A673 (cell line): Measurements from ENCODE around the gene A3GALT2. TPM values are rescaled to one million over a fixed set of nuclear protein-coding genes. Genes with fewer than 3 reads are reported as not detected.
"Not testable (repeated sequence)": the region's sequence is repeated elsewhere in the genome, so short reads cannot be mapped to it uniquely, and the experiment has no call there.

Experiments
- BruUV-seq: library from RNA; stranded (reverse); fragments of 400-500 nt; replicated peaks from 2 replicates; lab custom pipeline; 2021; lab: Mats Ljungman, UMichigan
- CTCF ChIA-PET: fragments of 300-600 bp; sonication (Branson Sonifier 250); formaldehyde crosslinking; loops from one replicate; lab custom pipeline; 2022; ENCODE audit warnings: antibody characterized with exemption; lab: Charles Lee
- POLR2A ChIA-PET: fragments of 300-600 bp; sonication (Branson Sonifier 250); formaldehyde crosslinking; loops from one replicate; lab custom pipeline; 2022; ENCODE audit warnings: antibody characterized with exemption; ENCODE audit not compliant: low non-redundant PET; lab: Charles Lee
- DNase-seq: peaks from one replicate; pipeline ENCODE4 v3.0.0-alpha.2; 2015; ENCODE audit warnings: low spot score
- H3K27ac ChIP-seq: fragments of 200-600 bp; sonication (generic); 2 replicates; pipeline ENCODE4 v1.5.1; 2016; ENCODE audit warnings: mixed run types, low read depth, mild to moderate bottlenecking, mixed read lengths, antibody characterized with exemption, low read length; ENCODE audit not compliant: poor library complexity, severe bottlenecking
- H3K27me3 ChIP-seq: fragments of 200-600 bp; sonication (generic); replicated peaks from 2 replicates; pipeline ENCODE4 v1.6.1; 2017; ENCODE audit warnings: mixed run types, low read depth, mild to moderate bottlenecking, mixed read lengths, antibody characterized with exemption, low read length; ENCODE audit not compliant: insufficient read depth, poor library complexity
- H3K36me3 ChIP-seq: fragments of 200-600 bp; sonication (generic); 2 replicates; pipeline ENCODE4 v1.6.1; 2016; ENCODE audit warnings: mixed run types, mild to moderate bottlenecking, mixed read lengths, antibody characterized with exemption, low read length; ENCODE audit not compliant: insufficient read depth, poor library complexity, severe bottlenecking
- H3K4me1 ChIP-seq: fragments of 200-600 bp; sonication (generic); 2 replicates; pipeline ENCODE4 v1.6.1; 2017; ENCODE audit warnings: mixed run types, mild to moderate bottlenecking, mixed read lengths, antibody characterized with exemption, low read length; ENCODE audit not compliant: insufficient read depth, poor library complexity, severe bottlenecking
- H3K4me3 ChIP-seq: fragments of 200-600 bp; sonication (generic); 2 replicates; pipeline ENCODE4 v1.5.1; 2016; ENCODE audit warnings: low read depth, mixed run types, mild to moderate bottlenecking, mixed read lengths, low read length; ENCODE audit not compliant: poor library complexity, severe bottlenecking
- H3K9me3 ChIP-seq: fragments of 200-600 bp; sonication (generic); 2 replicates; pipeline ENCODE4 v1.6.1; 2016; ENCODE audit warnings: mixed run types, low read depth, mild to moderate bottlenecking, mixed read lengths, antibody characterized with exemption, low read length; ENCODE audit not compliant: poor library complexity, severe bottlenecking
- EZH2 ChIP-seq: fragments of 200-600 bp; sonication (generic); IDR thresholded peaks from 2 replicates; pipeline ENCODE4 v1.6.1; 2017; ENCODE audit warnings: borderline replicate concordance, low read depth, mild to moderate bottlenecking, mixed read lengths, antibody characterized with exemption, low read length; ENCODE audit not compliant: poor library complexity, severe bottlenecking
- intact Hi-C: fragments of 100-400 bp; cut with micrococcal nuclease; formaldehyde crosslinking; loops from one replicate; pipeline ENCODE4 v1.10.0; 2022; ENCODE audit not compliant: unreplicated experiment
- total RNA-seq: library from RNA; stranded (reverse); gene quantifications from 2 replicates; pipeline ENCODE4 v1.2.3, GENCODE V29; 2021
- TF ChIP-seq, protein P1 (sequence below): fragments of 300-800, 200-600 bp; sonication (generic); conservative IDR thresholded peaks from 2 replicates; pipeline ENCODE4 v1.5.1; 2017; ENCODE audit warnings: low read depth, mild to moderate bottlenecking, antibody characterized with exemption, low read length, moderate library complexity, mixed read lengths

A3GALT2 gene
- total RNA-seq, 1 experiment from 2014 or later, result 0.39 TPM

GRCh38 chr1:33310702-33311101 lies 10.2 kb downstream of the A3GALT2 start:
- H3K27me3 ChIP-seq, result no peaks in the 10 kb centered on the region
- H3K4me1 ChIP-seq, result peaks cover 5% of the 10 kb centered on the region
- H3K36me3 ChIP-seq, result no peaks in the 10 kb centered on the region
- H3K9me3 ChIP-seq, result no peaks in the 10 kb centered on the region
- no peak for DNase-seq
- intact Hi-C loops, result no loop called here
- BruUV-seq, result no TSS peak
- CTCF ChIA-PET, result no interaction called here
- H3K4me3 ChIP-seq, result no peak overlapping the region
- TF ChIP-seq, protein P1, sequence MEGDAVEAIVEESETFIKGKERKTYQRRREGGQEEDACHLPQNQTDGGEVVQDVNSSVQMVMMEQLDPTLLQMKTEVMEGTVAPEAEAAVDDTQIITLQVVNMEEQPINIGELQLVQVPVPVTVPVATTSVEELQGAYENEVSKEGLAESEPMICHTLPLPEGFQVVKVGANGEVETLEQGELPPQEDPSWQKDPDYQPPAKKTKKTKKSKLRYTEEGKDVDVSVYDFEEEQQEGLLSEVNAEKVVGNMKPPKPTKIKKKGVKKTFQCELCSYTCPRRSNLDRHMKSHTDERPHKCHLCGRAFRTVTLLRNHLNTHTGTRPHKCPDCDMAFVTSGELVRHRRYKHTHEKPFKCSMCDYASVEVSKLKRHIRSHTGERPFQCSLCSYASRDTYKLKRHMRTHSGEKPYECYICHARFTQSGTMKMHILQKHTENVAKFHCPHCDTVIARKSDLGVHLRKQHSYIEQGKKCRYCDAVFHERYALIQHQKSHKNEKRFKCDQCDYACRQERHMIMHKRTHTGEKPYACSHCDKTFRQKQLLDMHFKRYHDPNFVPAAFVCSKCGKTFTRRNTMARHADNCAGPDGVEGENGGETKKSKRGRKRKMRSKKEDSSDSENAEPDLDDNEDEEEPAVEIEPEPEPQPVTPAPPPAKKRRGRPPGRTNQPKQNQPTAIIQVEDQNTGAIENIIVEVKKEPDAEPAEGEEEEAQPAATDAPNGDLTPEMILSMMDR, result no peak
- TF ChIP-seq EZH2, result no peak
- H3K27ac ChIP-seq, result no peak overlapping the region
- POLR2A ChIA-PET, result no interaction called here

DNA sequence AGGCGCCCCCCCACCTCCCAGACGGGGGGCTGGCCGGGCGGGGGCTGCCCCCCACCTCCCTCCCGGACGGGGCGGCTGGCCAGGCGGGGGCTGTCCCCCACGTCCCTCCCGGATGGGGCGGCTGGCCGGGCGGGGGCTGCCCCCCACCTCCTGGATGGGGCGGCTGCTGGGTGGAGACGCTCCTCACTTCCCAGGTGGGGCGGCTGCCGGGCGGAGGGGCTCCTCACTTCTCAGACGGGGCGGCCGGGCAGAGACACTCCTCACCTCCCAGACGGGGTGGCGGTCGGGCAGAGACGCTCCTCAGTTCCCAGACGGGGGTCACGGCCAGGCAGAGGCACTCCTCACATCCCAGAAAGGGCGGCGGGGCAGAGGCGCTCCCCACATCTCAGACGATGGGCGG lies 11.5 kb downstream of the A3GALT2 start:
- POLR2A ChIA-PET, H3K36me3 ChIP-seq, H3K9me3 ChIP-seq, H3K4me3 ChIP-seq, H3K27me3 ChIP-seq, BruUV-seq, intact Hi-C loops, CTCF ChIA-PET, H3K4me1 ChIP-seq, H3K27ac ChIP-seq, DNase-seq: not testable (repeated sequence)

GRCh38 chr1:33307494-33307864 lies 13.4 kb downstream of the A3GALT2 start:
- H3K27ac ChIP-seq, result no peak overlapping the region
- no peaks in the 10 kb centered on the region for H3K9me3 ChIP-seq
- ChIA-PET POLR2A (no interaction called here), CTCF (no interaction called here)
- no TSS peak for BruUV-seq
- no peaks in the 10 kb centered on the region for H3K27me3 ChIP-seq
- H3K4me3 ChIP-seq, result no peak overlapping the region
- intact Hi-C loops, result no loop called here
- no peaks in the 10 kb centered on the region for H3K36me3 ChIP-seq
- no peak for DNase-seq
- TF ChIP-seq EZH2, result no peak
- TF ChIP-seq, protein P1, result no peak
- H3K4me1 ChIP-seq, result no peaks in the 10 kb centered on the region

DNA sequence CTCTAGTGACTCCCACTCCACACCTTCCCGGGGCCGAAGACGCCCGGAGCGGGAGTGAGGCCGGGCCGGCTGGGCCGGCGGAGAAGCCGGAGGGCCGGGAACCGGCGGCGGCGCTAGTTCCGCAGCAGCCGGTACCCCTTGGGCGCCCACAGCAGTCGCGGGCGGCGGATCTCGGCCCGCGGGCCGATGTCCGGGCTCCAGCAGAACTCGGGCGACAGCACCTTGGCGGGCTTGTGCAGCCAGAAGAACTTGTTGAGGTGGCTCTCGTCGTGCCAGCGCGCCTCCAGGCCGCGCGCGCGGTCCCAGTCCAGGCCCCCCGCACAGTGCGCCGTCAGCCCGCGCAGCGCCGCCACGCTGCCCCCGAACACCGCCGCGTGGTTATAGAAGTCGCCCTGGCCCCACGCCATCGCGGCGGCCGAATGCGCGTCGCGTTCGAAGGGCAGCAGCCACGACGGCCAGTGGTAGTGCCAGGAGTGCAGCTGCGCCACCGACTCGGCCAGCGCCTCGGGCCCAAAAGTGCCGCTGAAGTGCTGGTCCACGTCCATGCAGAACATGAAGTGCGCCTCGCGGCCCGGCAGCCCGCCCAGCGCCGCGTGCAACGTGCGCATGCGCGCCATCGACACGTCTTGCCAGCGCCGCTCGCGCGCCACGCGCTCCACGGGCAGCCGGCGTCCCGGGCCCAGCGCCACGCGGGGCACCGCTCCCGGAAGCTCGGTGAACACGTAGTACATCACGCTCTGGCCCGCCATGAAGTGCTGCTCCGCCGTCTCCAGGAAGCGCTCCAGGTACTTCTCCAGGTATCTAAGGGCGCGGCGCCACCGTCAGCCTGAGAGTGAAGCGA lies 14.0 kb downstream of the A3GALT2 start:
- TF ChIP-seq EZH2, result no peak
- TF ChIP-seq, protein P1, result no peak
- intact Hi-C loops, result no loop called here
- POLR2A ChIA-PET, result no interaction called here
- Histone ChIP-seq H3K27ac (no peak overlapping the region), H3K36me3 (no peaks in the 10 kb centered on the region), H3K4me3 (no peak overlapping the region), H3K9me3 (no peaks in the 10 kb centered on the region), H3K4me1 (no peaks in the 10 kb centered on the region), H3K27me3 (no peaks in the 10 kb centered on the region)
- no peak for DNase-seq
- no TSS peak for BruUV-seq
- CTCF ChIA-PET, result no interaction called here
